Measurements from ENCODE around the gene GLO1.

GRCh38 chr6:38724343-38724742 lies 21.4 kb upstream of the GLO1 start:
- TF ChIP-seq, protein P1, sequence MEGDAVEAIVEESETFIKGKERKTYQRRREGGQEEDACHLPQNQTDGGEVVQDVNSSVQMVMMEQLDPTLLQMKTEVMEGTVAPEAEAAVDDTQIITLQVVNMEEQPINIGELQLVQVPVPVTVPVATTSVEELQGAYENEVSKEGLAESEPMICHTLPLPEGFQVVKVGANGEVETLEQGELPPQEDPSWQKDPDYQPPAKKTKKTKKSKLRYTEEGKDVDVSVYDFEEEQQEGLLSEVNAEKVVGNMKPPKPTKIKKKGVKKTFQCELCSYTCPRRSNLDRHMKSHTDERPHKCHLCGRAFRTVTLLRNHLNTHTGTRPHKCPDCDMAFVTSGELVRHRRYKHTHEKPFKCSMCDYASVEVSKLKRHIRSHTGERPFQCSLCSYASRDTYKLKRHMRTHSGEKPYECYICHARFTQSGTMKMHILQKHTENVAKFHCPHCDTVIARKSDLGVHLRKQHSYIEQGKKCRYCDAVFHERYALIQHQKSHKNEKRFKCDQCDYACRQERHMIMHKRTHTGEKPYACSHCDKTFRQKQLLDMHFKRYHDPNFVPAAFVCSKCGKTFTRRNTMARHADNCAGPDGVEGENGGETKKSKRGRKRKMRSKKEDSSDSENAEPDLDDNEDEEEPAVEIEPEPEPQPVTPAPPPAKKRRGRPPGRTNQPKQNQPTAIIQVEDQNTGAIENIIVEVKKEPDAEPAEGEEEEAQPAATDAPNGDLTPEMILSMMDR (conservative IDR thresholded peaks at IDR 0.05) = no peak
- no peak for TF ChIP-seq ZFX (IDR thresholded peaks at IDR 0.05)
